Measurements from ENCODE around the gene CMIP.

The CMIP gene

GRCh38 chr16:81481207-81481821 lies 36.7 kb downstream of the CMIP start:
- no peak for DNase-seq

DNA sequence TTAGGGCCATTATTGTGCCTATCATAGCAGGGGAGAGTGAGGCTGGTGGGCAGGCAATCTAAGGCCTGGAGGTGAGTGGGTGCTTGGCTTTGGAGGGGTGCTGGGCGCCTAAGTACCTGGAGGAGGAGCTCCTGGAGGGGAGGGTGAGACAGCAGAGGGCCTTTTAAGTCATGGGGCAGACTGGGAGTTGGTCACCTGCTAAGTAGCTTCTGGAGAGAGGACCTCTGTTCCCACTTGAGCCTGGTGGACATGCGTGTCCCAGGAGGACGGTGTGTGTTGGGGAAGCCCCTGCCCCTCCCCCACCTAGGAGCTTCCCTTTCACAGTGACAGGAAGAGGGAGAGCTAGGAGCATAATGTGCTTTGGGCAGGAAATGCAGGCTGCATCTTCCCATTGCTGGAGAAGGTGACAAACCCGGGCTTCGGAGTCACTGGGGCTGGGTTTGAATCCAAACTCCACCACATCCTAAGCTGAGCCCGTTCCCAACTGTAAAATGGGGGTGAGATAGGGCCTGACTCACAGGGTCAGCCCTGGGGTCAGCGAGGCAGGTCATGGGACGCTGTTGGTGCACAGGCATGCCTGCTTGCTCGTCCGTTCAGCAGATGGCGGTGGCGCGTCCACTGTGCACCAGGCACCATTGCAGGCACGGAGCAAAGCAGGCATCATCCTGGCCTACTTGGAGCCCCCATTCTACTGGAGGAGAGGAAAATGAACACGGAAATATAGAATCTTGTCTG lies 37.9 kb downstream of the CMIP start:
- no peak for DNase-seq

DNA sequence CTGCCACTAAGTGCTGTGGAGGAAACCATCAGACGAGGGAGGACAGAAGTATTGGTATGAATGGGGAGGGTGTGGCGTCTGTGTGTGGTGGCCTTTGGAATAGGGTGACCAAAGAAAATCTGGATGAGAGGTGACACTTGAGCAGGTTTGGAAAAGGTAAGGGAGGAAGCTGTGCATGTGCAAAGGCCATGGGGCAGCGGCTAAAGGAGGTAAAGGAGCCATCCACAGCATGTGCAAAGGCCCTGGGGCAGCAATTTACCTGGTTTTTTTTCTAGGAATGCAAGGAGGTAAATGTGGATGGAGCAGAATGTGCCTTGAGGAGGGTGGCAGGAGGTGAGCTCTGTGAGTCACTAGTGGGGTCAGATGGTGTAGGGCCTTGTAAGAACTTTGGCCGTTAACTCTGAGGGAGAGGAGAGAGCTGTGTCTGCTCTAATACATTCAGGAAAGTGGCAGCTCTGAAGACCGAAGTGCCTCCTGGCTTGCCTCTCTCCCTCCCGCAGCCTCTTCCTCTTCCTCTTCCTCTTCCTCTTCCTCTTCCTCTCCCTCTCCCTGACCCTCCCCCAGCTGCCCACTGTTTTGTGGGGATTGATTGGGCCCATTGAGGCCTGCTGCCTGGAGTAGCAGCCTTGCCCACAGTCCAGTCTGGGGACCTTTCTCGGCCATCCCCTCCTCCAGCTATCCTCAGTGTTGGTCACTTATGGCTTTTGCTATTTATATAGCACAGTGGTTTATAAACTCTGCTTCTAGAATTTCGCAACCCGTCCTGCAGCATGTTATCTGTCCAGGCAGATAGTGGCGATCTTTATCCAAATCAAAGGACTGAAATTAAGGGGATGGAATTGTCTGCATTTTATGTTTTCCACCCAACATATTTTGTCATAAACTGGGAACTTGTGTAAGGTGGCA lies 38.7 kb downstream of the CMIP start:
- no peak for DNase-seq

GRCh38 chr16:81483970-81484595 lies 39.5 kb downstream of the CMIP start:
- DNase-seq: no peak

- DNase-seq: no peak
Measured at GRCh38 chr16:81484908-81485624, 40.5 kb downstream of the CMIP start.

GRCh38 chr16:81485824-81486539 lies 41.4 kb downstream of the CMIP start:
- no peak for DNase-seq

DNA sequence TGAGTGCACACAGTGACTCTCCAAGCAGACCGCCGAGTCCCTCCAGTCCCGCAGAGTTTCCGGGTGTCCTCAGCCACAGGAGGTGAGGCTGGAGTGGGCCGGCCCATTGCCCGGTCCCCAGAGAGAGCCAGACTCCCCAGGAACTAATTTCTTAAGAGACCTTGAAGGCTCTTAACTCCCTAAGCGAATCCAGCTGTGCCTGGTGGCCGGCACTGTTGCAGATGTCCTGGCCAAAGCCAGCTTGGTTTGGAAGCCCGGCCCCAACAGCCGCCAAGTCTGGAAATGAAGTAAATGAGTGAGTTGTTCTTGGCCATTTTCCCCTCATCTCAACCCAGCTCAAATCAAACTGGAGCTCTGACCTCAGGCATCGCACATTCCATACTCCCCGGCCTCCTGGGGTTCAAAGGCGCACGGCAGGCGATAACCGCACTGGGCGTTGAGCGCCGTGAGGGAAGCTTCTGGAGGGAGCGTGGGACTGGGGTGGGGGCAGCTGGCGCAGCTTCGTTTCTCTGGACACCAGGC lies 42.0 kb downstream of the CMIP start:
- no peak for DNase-seq

- DNase-seq: no peak
Measured at GRCh38 chr16:81487301-81487720, 42.7 kb downstream of the CMIP start.

DNA sequence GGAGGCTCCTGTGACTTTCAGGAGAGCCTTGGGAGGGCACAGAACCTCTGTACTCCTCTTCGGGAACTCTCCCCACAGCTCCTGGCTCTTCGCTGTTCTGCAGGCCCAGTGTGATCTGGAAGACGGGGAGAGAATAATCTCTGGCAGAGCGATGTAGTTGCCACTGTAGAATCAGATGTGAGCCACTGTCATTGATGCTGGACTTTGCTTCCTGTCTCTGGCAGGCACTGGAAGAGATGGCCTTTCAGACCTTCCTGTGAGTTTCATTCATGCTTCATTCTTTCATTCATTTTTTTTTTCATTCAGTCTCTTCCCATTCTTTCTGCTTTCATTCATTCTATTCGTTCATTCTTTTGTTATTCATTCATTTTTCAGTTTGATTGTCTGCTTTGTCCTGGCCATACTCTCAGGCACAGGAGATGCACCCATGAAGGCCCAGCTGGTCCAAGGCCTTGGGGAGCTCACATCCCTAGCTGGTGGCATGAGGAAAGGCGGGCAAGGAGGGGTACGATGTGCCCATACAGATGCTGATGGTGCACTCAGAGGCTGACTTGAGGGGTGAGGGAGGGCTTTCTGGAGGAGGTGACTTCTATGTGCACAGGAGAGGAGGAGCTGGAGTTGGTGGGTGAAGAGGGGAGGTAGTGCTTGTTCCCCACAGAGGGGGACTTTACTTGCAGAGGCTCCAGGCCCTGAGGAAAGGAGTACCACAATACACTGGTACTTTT lies 44.2 kb downstream of the CMIP start:
- DNase-seq: no peak

DNA sequence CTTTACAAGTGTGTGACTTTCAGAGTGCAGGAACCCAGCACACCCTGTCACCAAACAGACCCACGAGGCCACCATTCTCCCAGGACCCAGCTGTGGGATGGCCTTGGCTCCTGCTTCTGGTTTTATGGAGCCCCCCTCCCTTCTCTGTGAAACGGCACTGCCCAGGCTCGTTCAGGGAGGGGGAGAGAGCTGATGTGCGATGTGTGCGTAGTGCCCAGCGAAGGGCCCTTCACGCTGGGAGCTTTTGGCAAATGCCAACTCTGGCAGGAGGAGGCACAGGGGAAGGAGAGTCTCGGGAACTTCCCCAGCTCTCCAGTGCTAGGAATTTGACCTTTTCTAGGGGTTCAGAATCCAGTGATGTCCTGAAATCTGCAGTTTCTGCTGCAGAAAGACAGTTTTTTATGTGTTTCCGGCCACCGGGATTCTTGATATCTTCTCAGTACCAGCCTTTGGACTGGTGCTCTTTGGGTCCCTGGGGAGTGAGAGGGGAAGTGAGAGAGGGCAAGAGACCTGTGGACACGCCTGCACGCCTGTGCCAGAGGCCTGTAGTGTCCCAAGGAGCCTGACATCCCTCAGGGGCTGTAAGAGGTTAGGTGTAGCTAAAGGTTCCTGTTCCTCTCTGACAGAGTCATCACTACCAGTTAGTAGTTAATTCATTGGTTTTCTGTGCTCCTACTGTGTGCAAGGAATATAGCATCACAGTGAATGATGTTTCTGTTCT lies 45.1 kb downstream of the CMIP start:
- DNase-seq: no peak

DNA sequence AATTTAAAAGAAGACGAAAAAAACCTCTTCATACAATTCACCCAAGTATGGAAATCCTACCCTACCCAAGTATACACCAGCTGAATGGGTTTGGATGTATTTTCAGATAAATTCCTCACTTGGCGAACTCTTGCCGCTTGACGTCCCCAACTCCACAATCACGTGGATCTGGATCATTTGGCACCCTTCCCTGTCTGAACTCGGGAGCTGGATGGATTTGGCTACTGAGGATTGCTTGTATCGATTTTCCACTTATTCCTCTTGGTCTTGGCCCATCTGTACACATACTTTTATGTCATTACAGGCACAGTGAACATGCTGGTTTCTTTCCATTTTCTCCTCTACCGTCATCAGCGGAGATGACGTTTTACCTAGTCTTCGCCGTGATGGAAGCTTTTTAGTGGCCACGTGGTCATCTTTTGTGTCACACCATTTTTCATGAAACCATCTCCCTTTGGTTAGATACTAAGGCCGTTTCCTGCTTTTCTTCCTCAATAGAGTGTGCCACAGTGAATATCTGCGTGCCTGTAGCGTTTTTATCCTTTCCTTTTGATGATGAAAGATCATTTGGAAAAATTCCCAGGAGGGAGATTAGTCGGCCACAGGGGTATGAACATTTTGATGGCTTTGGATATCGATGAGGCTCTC lies 47.1 kb downstream of the CMIP start:
- DNase-seq: no peak

DNA sequence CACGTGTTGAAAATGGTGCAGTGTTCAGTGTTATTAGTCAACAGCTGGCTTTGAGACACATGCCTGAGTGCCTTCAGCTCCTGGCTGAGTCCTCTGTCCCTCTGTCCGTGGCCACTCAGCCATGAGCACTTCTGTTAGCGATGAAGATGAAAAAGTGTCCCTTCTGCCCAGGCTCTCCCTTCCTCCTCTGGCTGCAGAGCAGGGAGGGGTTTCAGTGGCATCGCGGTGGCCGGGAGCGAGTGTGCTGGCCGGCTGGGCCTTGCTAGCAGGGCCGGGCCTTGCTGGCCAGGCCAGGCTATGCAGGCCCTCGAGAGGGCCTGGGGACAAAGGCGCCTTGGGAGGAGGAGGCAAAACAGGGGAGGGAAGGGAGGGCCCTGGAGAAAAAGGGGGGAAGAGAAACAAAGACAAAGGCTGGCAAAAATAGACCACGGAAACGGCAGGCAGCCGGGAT lies 47.7 kb downstream of the CMIP start:
- no peak for DNase-seq

DNA sequence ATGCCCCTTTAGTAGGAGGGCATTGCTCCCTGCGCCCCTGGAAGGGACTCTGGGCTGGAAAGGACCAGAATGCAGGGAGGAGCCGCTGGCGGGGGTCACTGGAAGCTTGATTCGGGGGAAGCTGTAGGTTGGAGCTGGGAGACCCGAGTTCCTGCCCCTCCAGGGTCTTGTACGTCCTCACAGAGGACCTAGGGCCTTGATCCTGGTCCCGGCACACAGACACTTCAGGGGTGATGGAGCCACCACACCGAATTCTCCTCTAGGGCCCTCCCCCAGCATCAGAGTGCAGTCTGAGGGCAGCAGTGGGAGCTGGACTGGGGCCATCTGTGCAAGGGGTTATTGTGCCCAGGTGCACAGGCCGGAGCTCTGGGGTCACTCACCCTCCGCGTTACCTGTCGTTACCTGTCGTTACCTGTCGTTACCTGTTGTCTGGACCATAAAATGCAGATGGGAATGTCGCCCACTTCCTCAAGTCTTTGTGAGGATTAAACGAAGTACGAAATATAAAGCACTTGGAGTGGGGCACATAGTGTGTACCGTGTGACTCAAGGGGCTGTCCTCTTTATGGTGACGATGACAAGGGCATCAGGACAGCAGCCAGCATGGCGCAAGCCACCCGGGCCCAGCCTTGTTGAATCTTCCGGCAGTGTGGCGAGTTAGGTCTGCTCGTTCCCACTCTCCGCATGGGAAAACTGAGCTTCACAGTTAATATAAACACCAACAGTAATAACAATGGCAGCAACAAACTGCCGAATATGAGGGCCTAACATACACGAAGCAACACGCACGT lies 48.6 kb downstream of the CMIP start:
- no peak for DNase-seq

DNA sequence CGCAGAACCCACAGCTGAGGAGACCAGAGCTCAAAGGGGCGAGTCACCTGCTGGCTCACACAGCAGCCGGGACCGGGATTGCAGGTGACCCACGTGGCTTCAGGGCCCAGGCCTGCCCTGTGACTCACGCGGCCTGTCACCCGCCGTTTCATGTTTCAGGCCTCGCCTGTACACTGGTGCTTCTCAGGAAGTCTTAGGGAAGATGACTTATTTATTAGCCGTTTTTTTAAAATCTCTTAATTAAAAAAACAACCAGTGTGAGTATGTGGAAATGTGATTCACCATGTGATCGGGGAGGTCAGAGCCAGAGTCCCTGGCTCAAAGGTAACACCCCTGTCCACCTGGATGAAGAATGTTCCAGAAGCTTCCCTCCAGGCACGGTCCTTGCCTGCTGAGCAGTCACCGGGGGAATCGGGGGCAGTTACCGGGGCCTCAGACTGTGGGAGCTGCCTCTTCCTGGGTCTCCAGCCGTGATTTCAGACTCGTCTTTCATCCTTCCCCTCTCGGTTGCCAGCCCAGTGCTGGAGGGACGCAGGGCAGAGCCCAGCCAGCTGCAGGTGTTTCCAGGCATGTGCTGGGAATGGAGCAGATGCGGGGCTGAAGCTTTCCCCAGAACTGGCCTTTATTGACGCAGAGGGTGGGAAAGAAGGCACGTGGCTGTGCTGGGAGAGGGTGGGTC lies 49.3 kb downstream of the CMIP start:
- DNase-seq: no peak

DNA sequence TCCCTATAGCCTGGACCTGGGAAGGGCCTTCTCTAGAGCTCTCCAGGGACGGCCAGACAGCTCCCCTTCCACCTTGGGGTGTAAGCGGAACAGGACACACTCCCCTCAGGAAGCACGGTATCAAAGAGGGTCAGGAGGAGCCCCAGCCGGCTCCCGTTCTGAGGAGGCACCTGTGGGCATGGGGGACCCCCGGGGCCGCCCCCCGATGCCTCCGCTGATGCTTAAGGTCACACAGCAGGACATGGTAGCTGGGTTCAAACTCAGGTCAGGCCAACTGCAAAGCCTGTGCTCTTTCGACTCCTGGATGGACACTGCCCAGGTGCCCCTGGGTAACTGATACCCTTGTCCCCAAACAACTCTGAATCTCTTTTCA lies 49.8 kb downstream of the CMIP start:
- no peak for DNase-seq

- no peak for DNase-seq
Measured at GRCh38 chr16:81494888-81495287, 50.3 kb downstream of the CMIP start.

DNA sequence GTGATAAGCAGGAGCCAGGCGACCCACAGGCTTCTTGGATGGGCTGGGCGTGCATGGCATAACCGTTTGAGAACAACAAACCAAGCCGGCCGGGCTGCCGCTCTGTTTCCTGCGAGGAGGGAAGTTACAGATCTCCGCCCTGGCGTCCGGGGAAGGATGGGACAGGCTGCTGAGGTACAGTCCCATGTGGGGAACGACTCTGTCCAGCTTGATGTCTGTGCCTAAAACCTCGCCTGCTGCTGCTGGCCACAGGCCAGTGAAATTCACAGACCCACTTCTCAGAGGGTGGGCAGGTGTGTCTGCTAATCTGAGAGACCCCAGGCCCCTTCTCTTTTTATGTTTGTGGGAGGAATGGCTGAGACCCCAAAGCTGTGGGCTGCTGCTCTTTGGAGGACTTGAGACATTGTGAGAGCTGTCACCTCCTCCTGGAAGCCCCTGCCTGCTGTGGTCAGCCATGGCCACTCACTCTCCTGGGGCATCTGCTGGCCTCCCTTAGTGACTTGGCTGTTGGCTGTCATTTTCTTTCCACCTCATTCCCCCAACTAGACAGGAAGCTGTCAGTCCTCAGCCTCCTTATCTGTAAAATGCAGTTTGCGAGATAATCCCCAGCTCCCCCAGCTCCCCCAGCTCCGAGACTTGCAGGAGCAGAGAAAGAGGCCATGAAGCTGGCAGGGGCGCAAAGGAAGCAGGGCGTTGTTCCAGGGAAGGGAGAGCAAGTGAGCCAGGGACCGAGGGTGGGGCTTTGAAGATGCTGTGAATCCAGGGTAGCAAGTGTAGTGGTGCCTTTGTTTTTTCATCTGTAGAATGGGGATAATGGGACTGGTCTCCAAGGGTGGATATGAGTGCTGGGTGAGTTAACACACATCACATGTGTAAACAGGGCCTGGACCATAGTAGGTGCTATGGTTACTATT lies 51.0 kb downstream of the CMIP start:
- DNase-seq: no peak

Data from central memory CD4-positive, alpha-beta T cell (primary cell).